Neutrophil (primary cell): ENCODE measurements around the gene USH2A.

Experiments used
- H3K27ac ChIP-seq: fragments of 200-600 bp; sonication (generic); 2 replicates; pipeline ENCODE4 v1.5.1; 2016; ENCODE audit warnings: mild to moderate bottlenecking, moderate library complexity
- H3K27me3 ChIP-seq: fragments of 200-600 bp; sonication (generic); 2 replicates; pipeline ENCODE4 v1.6.0; 2016; ENCODE audit warnings: mild to moderate bottlenecking
- H3K36me3 ChIP-seq: fragments of 200-600 bp; sonication (generic); 2 replicates; pipeline ENCODE4 v1.5.1; 2017
- H3K4me1 ChIP-seq, 2 experiments: fragments of 200-600 bp in 1 of 2; sonication (generic) in 1 of 2; 1 replicate in 1 of 2; 2 replicates in 1 of 2; pipeline versions ENCODE4 v1.5.1 to v1.6.1; 2013 to 2016; ENCODE audit warnings: low read depth in 1 of 2, low read length in 1 of 2, mild to moderate bottlenecking in 1 of 2, moderate library complexity in 1 of 2; ENCODE audit not compliant: control insufficient read depth in 1 of 2, insufficient read depth in 1 of 2
- H3K4me3 ChIP-seq, 2 experiments: fragments of 200-600 bp in 1 of 2; sonication (generic) in 1 of 2; 1 replicate in 1 of 2; 2 replicates in 1 of 2; pipeline ENCODE4 v1.5.1; 2013 to 2016; ENCODE audit warnings: low read depth in 1 of 2, low read length in 1 of 2, mild to moderate bottlenecking in 1 of 2, moderate library complexity in 1 of 2
- H3K9me3 ChIP-seq: fragments of 200-600 bp; sonication (generic); 2 replicates; pipeline ENCODE4 v1.5.1; 2016
- CTCF ChIP-seq: fragments of 200-600 bp; sonication (generic); IDR thresholded peaks from 2 replicates; pipeline ENCODE4 v1.5.1; 2016; ENCODE audit warnings: antibody characterized with exemption

USH2A gene

GRCh38 chr1:216246577-216247203, 176.6 kb downstream of the USH2A start:
- H3K36me3 ChIP-seq, result no peaks in the 10 kb centered on the region
- H3K27ac ChIP-seq, result no peak overlapping the region
- no peak overlapping the region for H3K4me3 ChIP-seq
- H3K27me3 ChIP-seq, result no peaks in the 10 kb centered on the region
- H3K9me3 ChIP-seq, result no peaks in the 10 kb centered on the region
- no peak for TF ChIP-seq CTCF
- no peaks in the 10 kb centered on the region for H3K4me1 ChIP-seq

- H3K36me3 ChIP-seq, result no peaks in the 10 kb centered on the region
- no peaks in the 10 kb centered on the region for H3K27me3 ChIP-seq
- no peak for TF ChIP-seq CTCF
- H3K4me3 ChIP-seq, result no peak overlapping the region
- no peaks in the 10 kb centered on the region for H3K9me3 ChIP-seq
- no peaks in the 10 kb centered on the region for H3K4me1 ChIP-seq
- H3K27ac ChIP-seq, result no peak overlapping the region
These were observed 184.4 kb downstream of the USH2A start for GRCh38 chr1:216238844-216239243.

GRCh38 chr1:216237927-216238542, 185.2 kb downstream of the USH2A start:
- no peak overlapping the region for H3K4me3 ChIP-seq
- H3K9me3 ChIP-seq, result no peaks in the 10 kb centered on the region
- no peaks in the 10 kb centered on the region for H3K27me3 ChIP-seq
- no peak overlapping the region for H3K27ac ChIP-seq
- H3K36me3 ChIP-seq, result no peaks in the 10 kb centered on the region
- no peaks in the 10 kb centered on the region for H3K4me1 ChIP-seq
- no peak for TF ChIP-seq CTCF

GRCh38 chr1:216224233-216224632, 199.0 kb downstream of the USH2A start:
- Histone ChIP-seq H3K27me3 (no peaks in the 10 kb centered on the region), H3K27ac (no peak overlapping the region), H3K4me3 (no peak overlapping the region), H3K4me1 (no peaks in the 10 kb centered on the region), H3K9me3 (no peaks in the 10 kb centered on the region), H3K36me3 (no peaks in the 10 kb centered on the region)
- no peak for TF ChIP-seq CTCF

GRCh38 chr1:216223486-216223885, 199.8 kb downstream of the USH2A start:
- Histone ChIP-seq H3K27ac (no peak overlapping the region), H3K27me3 (no peaks in the 10 kb centered on the region), H3K4me3 (no peak overlapping the region), H3K9me3 (no peaks in the 10 kb centered on the region), H3K4me1 (no peaks in the 10 kb centered on the region), H3K36me3 (no peaks in the 10 kb centered on the region)
- no peak for TF ChIP-seq CTCF
